ENCODE measurements around the gene CHST8.
"Not testable (repeated sequence)": the region's sequence is repeated elsewhere in the genome, so short reads cannot be mapped to it uniquely, and the experiment has no call there.

The CHST8 gene

GRCh38 chr19:33690378-33691029 lies 68.8 kb downstream of the CHST8 start:
- DNase-seq (ENCODE audit: insufficient read length, low spot score) (no peak), FAIRE-seq (no peak)
- TF ChIP-seq POLR2A (IDR thresholded peaks at IDR 0.05; ENCODE audit: low read depth, low read length) = no peak

GRCh38 chr19:33691030-33691427 lies 69.3 kb downstream of the CHST8 start:
- no peak for TF ChIP-seq POLR2A (IDR thresholded peaks at IDR 0.05; ENCODE audit: low read depth, low read length)
- FAIRE-seq (no peak), DNase-seq (ENCODE audit: insufficient read length, low spot score) (no peak)

- no peak for FAIRE-seq
- TF ChIP-seq POLR2A (IDR thresholded peaks at IDR 0.05; ENCODE audit: low read depth, low read length) = no peak
- DNase-seq (ENCODE audit: insufficient read length, low spot score) = no peak
These were observed 70.0 kb downstream of the CHST8 start for GRCh38 chr19:33691736-33692135.

- TF ChIP-seq POLR2A (IDR thresholded peaks at IDR 0.05; ENCODE audit: low read depth, low read length) = no peak
- no peak for FAIRE-seq
- no peak for DNase-seq (ENCODE audit: insufficient read length, low spot score)
These were observed 71.9 kb downstream of the CHST8 start for GRCh38 chr19:33693678-33694077.

GRCh38 chr19:33695547-33695946 lies 73.8 kb downstream of the CHST8 start:
- DNase-seq (ENCODE audit: insufficient read length, low spot score); FAIRE-seq: not testable (repeated sequence)

- DNase-seq (ENCODE audit: insufficient read length, low spot score) (no peak), FAIRE-seq (no peak)
- no peak for TF ChIP-seq POLR2A (IDR thresholded peaks at IDR 0.05; ENCODE audit: low read depth, low read length)
These were observed 76.0 kb downstream of the CHST8 start for GRCh38 chr19:33697766-33698165.

- no peak for TF ChIP-seq POLR2A (IDR thresholded peaks at IDR 0.05; ENCODE audit: low read depth, low read length)
- DNase-seq (ENCODE audit: insufficient read length, low spot score) (no peak), FAIRE-seq (no peak)
These were observed 77.1 kb downstream of the CHST8 start for GRCh38 chr19:33698576-33699435.

- DNase-seq (ENCODE audit: insufficient read length, low spot score) = no peak
- no peak for TF ChIP-seq POLR2A (IDR thresholded peaks at IDR 0.05; ENCODE audit: low read depth, low read length)
- no peak for FAIRE-seq
These were observed 78.1 kb downstream of the CHST8 start for GRCh38 chr19:33699754-33700407.

- DNase-seq (ENCODE audit: insufficient read length, low spot score) (no peak), FAIRE-seq (no peak)
- no peak for TF ChIP-seq POLR2A (IDR thresholded peaks at IDR 0.05; ENCODE audit: low read depth, low read length)
These were observed 78.8 kb downstream of the CHST8 start for GRCh38 chr19:33700408-33701013.

- no peak for FAIRE-seq
- no peak for DNase-seq (ENCODE audit: insufficient read length, low spot score)
- no peak for TF ChIP-seq POLR2A (IDR thresholded peaks at IDR 0.05; ENCODE audit: low read depth, low read length)
These were observed 79.8 kb downstream of the CHST8 start for GRCh38 chr19:33701565-33701964.

GRCh38 chr19:33702606-33703437 lies 81.1 kb downstream of the CHST8 start:
- no peak for FAIRE-seq
- TF ChIP-seq POLR2A (IDR thresholded peaks at IDR 0.05; ENCODE audit: low read depth, low read length) = no peak
- no peak for DNase-seq (ENCODE audit: insufficient read length, low spot score)

- FAIRE-seq (no peak), DNase-seq (ENCODE audit: insufficient read length, low spot score) (no peak)
- no peak for TF ChIP-seq POLR2A (IDR thresholded peaks at IDR 0.05; ENCODE audit: low read depth, low read length)
These were observed 81.6 kb downstream of the CHST8 start for GRCh38 chr19:33703438-33703750.

GRCh38 chr19:33703821-33704220 lies 82.1 kb downstream of the CHST8 start:
- TF ChIP-seq POLR2A (IDR thresholded peaks at IDR 0.05; ENCODE audit: low read depth, low read length) = no peak
- DNase-seq (ENCODE audit: insufficient read length, low spot score) (no peak), FAIRE-seq (no peak)

Data from H54 (cell line).